Measurements from ENCODE around the gene SIM2. TPM values are rescaled to one million over a fixed set of nuclear protein-coding genes. Genes with fewer than 3 reads are reported as not detected.

Gene SIM2
- total and polyA plus RNA-seq, 2 donors: 0.06 to 0.63 TPM

GRCh38 chr21:36692114-36692834 is 6.6 kb upstream of the SIM2 start:
- DNase-seq (ENCODE audit: extremely low spot score): no peak
- H3K27ac ChIP-seq (ENCODE audit: low read depth): no peak overlapping the region
- H3K4me3 ChIP-seq (ENCODE audit: low read depth, low read length): no peak overlapping the region
- no peaks in the 10 kb centered on the region for H3K36me3 ChIP-seq (ENCODE audit: insufficient read depth)
- WGBS: 10% methylated on average over 34 of the region's 34 CpGs
- H3K4me1 ChIP-seq (ENCODE audit: insufficient read depth): no peaks in the 10 kb centered on the region

DNA sequence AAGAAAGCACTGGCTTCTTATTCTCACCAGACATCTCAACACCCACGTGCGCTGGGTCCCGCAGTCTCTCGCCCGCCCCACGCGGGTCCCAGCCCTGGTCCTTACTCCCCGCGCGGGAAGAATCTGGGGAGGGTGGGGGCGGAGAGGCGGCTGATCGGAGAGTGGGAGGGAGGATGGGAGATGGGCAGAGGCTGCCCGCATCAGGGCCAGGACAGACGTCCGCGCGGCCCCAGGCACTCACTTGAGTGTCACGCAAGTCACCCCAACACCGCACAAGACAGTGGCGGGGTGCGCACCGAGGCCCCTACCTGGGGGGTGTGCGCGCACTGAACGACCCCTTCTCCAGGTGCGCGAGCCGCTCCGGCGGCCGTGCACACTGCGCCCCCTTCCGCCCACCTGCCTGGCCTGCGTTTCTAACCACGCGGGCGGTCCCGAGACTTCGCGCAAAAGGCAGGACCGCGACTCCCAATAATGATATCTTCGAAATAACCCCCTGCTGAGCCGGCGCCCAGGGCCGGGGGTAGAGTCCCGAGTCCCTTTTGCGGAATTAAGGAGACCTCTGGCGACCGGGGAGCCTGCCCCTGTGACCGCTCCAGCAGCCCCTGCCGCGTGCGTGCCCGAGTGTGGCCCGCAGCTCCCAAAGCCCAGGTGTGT is 6.0 kb upstream of the SIM2 start:
- no peak overlapping the region for H3K27ac ChIP-seq (ENCODE audit: low read depth)
- no peaks in the 10 kb centered on the region for H3K36me3 ChIP-seq (ENCODE audit: insufficient read depth)
- H3K4me1 ChIP-seq (ENCODE audit: insufficient read depth): no peaks in the 10 kb centered on the region
- no peak for DNase-seq (ENCODE audit: extremely low spot score)
- 3% methylated on average over 57 of the region's 57 CpGs for WGBS
- no peak overlapping the region for H3K4me3 ChIP-seq (ENCODE audit: low read depth, low read length)

- WGBS: 6% methylated on average over 40 of the region's 40 CpGs
- H3K27ac ChIP-seq (ENCODE audit: low read depth): no peak overlapping the region
- no peak overlapping the region for H3K4me3 ChIP-seq (ENCODE audit: low read depth, low read length)
- H3K36me3 ChIP-seq (ENCODE audit: insufficient read depth): no peaks in the 10 kb centered on the region
- no peak for DNase-seq (ENCODE audit: extremely low spot score)
- peaks cover under 1% of the 10 kb centered on the region for H3K4me1 ChIP-seq (ENCODE audit: insufficient read depth)
Observed at GRCh38 chr21:36693489-36694030, 5.4 kb upstream of the SIM2 start.

- no peak for DNase-seq (ENCODE audit: extremely low spot score)
- Histone ChIP-seq H3K4me3 (ENCODE audit: low read depth, low read length) (no peak overlapping the region), H3K27ac (ENCODE audit: low read depth) (no peak overlapping the region), H3K4me1 (ENCODE audit: insufficient read depth) (peaks cover 3% of the 10 kb centered on the region), H3K36me3 (ENCODE audit: insufficient read depth) (no peaks in the 10 kb centered on the region)
- WGBS: 9% methylated on average over 14 of the region's 14 CpGs
Observed at GRCh38 chr21:36694031-36694515, 4.8 kb upstream of the SIM2 start.

DNA sequence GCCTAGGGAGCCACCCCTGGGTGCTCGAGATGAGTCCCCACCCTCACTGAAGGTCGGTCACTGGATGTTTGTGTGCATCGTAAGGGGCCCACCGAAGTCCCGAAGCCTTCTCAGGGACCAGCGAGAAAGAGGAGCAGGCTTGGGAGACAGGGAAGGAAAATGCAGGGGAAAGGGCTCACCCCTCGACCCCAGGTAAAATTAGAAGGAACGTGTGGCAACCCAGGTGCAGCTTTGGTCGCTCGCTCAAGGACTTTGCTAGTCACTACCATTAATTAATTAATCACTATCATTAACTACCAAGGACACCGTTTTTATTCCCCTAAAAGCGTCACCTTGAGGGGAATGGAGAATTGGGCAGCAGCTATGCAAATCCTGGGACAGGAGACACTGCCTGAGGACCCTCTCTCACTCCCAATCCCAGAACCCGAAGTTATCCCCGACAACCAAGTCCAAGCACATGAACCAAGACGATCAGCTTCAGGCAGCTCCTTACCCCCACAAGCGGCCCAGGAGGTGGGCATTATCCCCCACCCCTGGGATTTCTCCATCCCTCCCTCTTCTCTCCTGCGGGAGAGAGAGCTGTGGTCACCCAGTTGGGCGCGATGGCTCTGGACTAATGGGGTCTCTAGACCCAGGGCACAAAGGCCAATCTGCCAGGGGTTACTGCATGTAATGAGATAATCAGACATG is 4.2 kb upstream of the SIM2 start:
- Histone ChIP-seq H3K27ac (ENCODE audit: low read depth) (no peak overlapping the region), H3K4me1 (ENCODE audit: insufficient read depth) (peaks cover 6% of the 10 kb centered on the region), H3K4me3 (ENCODE audit: low read depth, low read length) (no peak overlapping the region), H3K36me3 (ENCODE audit: insufficient read depth) (no peaks in the 10 kb centered on the region)
- DNase-seq (ENCODE audit: extremely low spot score): no peak
- 7% methylated on average over 19 of the region's 19 CpGs for WGBS

- Histone ChIP-seq H3K27ac (ENCODE audit: low read depth) (no peak overlapping the region), H3K4me1 (ENCODE audit: insufficient read depth) (peaks cover 6% of the 10 kb centered on the region), H3K36me3 (ENCODE audit: insufficient read depth) (no peaks in the 10 kb centered on the region), H3K4me3 (ENCODE audit: low read depth, low read length) (no peak overlapping the region)
- WGBS: 24% methylated on average over 5 of the region's 5 CpGs
- DNase-seq (ENCODE audit: extremely low spot score): no peak
Observed at GRCh38 chr21:36695283-36695634, 3.7 kb upstream of the SIM2 start.

GRCh38 chr21:36695671-36696389 is 3.1 kb upstream of the SIM2 start:
- no peak overlapping the region for H3K4me3 ChIP-seq (ENCODE audit: low read depth, low read length)
- 7% methylated on average over 44 of the region's 44 CpGs for WGBS
- H3K27ac ChIP-seq (ENCODE audit: low read depth): no peak overlapping the region
- no peak for DNase-seq (ENCODE audit: extremely low spot score)
- peaks cover 6% of the 10 kb centered on the region for H3K4me1 ChIP-seq (ENCODE audit: insufficient read depth)
- H3K36me3 ChIP-seq (ENCODE audit: insufficient read depth): no peaks in the 10 kb centered on the region

GRCh38 chr21:36696390-36697059 is 2.4 kb upstream of the SIM2 start:
- H3K4me1 ChIP-seq (ENCODE audit: insufficient read depth): peaks cover 6% of the 10 kb centered on the region
- no peak for DNase-seq (ENCODE audit: extremely low spot score)
- no peak overlapping the region for H3K27ac ChIP-seq (ENCODE audit: low read depth)
- WGBS: 7% methylated on average over 39 of the region's 39 CpGs
- no peaks in the 10 kb centered on the region for H3K36me3 ChIP-seq (ENCODE audit: insufficient read depth)
- H3K4me3 ChIP-seq (ENCODE audit: low read depth, low read length): no peak overlapping the region

- WGBS: 4% methylated on average over 58 of the region's 58 CpGs
- Histone ChIP-seq H3K27ac (ENCODE audit: low read depth) (no peak overlapping the region), H3K4me1 (ENCODE audit: insufficient read depth) (peaks cover 6% of the 10 kb centered on the region), H3K4me3 (ENCODE audit: low read depth, low read length) (no peak overlapping the region), H3K36me3 (ENCODE audit: insufficient read depth) (no peaks in the 10 kb centered on the region)
- no peak for DNase-seq (ENCODE audit: extremely low spot score)
Observed at GRCh38 chr21:36697060-36697850, 1.7 kb upstream of the SIM2 start.

DNA sequence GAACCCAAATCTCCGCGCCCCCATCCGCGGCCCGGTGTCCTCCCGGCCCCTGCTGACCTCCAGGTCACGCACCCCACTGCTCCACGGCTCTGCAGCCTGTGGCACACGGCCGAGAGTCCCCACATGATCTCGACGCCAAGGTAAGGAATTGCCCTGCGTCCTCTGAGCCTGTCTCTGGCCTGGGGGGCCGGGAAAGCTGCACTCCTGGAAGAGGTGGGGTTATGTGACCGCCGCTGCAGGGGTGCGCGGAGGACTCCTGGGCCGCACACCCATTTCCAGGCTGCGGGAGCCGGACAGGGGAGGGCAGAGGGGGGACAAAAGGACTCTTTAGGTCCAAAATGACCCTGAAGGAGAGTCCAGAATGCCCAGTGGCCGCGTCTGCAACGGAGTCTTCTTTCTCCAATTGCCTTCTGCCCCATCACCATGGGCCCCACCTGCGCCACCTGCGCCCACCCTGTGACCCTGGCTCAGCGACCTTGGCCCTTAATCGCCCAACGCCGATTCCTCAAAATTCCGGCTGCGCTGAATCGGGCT is 997 bp upstream of the SIM2 start:
- DNase-seq (ENCODE audit: extremely low spot score): no peak
- 9% methylated on average over 33 of the region's 33 CpGs for WGBS
- no peak overlapping the region for H3K27ac ChIP-seq (ENCODE audit: low read depth)
- no peak overlapping the region for H3K4me3 ChIP-seq (ENCODE audit: low read depth, low read length)
- no peaks in the 10 kb centered on the region for H3K36me3 ChIP-seq (ENCODE audit: insufficient read depth)
- H3K4me1 ChIP-seq (ENCODE audit: insufficient read depth): peaks cover 6% of the 10 kb centered on the region

GRCh38 chr21:36698385-36698980 is 432 bp upstream of the SIM2 start:
- Histone ChIP-seq H3K36me3 (ENCODE audit: insufficient read depth) (no peaks in the 10 kb centered on the region), H3K4me3 (ENCODE audit: low read depth, low read length) (peak overlapping the region; percentile 39), H3K4me1 (ENCODE audit: insufficient read depth) (peaks cover 6% of the 10 kb centered on the region), H3K27ac (ENCODE audit: low read depth) (no peak overlapping the region)
- under 1% methylated on average over 62 of the region's 62 CpGs for WGBS
- DNase-seq (ENCODE audit: extremely low spot score): no peak
